Activated T-helper 17 cell treated with anti-CD3 and anti-CD28 coated beads, Interleukin-2, amount 50 U/mL, for 72 hours (primary cell): Measurements from ENCODE around the gene OGN. TPM values are rescaled to one million over a fixed set of nuclear protein-coding genes. Genes with fewer than 3 reads are reported as not detected.
A peak's percentile ranks its signal among the peaks of the same experiment; 100 is the strongest.
"Not testable (repeated sequence)": the region's sequence is repeated elsewhere in the genome, so short reads cannot be mapped to it uniquely, and the experiment has no call there.

Experiments used
- ATAC-seq: fragments of 150-1000 bp; cut with Tn5 transposase; replicated peaks from 2 replicates; pipeline ENCODE4 v1.10.0; 2021; ENCODE audit warnings: mild to moderate bottlenecking, moderate library complexity
- H3K27ac Mint-ChIP-seq: one replicate; pipeline ENCODE4 v1.8.0; 2022; ENCODE audit warnings: mixed read lengths
- H3K27me3 Mint-ChIP-seq: one replicate; pipeline ENCODE4 v1.8.0; 2022; ENCODE audit warnings: mixed read lengths
- H3K36me3 Mint-ChIP-seq: one replicate; pipeline ENCODE4 v1.8.0; 2022; ENCODE audit warnings: low read depth, mild to moderate bottlenecking, mixed read lengths
- H3K4me1 Mint-ChIP-seq: one replicate; pipeline ENCODE4 v1.8.0; 2022; ENCODE audit warnings: mixed read lengths
- H3K4me3 Mint-ChIP-seq: one replicate; pipeline ENCODE4 v1.8.0; 2022; ENCODE audit warnings: mild to moderate bottlenecking, mixed read lengths
- H3K9me3 Mint-ChIP-seq: one replicate; pipeline ENCODE4 v1.8.0; 2022; ENCODE audit warnings: mixed read lengths
- total RNA-seq, 2 donors: library from RNA; stranded (reverse); gene quantifications; one replicate each; pipeline ENCODE4 v1.2.3, GENCODE V29; 2022

Gene OGN
- total RNA-seq, 2 donors from 2014 or later = 0.30 TPM; not detected in 1

- no peaks in the 10 kb centered on the region for H3K9me3 Mint-ChIP-seq
- H3K4me1 Mint-ChIP-seq = no peaks in the 10 kb centered on the region
- no peak overlapping the region for H3K27ac Mint-ChIP-seq
- H3K4me3 Mint-ChIP-seq = no peak overlapping the region
- H3K27me3 Mint-ChIP-seq = no peaks in the 10 kb centered on the region
- H3K36me3 Mint-ChIP-seq = no peaks in the 10 kb centered on the region
- ATAC-seq = no peak
Observed at GRCh38 chr9:92422611-92423338, 18.4 kb upstream of the OGN start.

GRCh38 chr9:92414566-92414965 is 10.2 kb upstream of the OGN start:
- Mint-ChIP-seq H3K9me3 (no peaks in the 10 kb centered on the region), H3K27ac (no peak overlapping the region), H3K36me3 (no peaks in the 10 kb centered on the region), H3K4me1 (no peaks in the 10 kb centered on the region), H3K4me3 (no peak overlapping the region), H3K27me3 (no peaks in the 10 kb centered on the region)
- no peak for ATAC-seq

GRCh38 chr9:92411157-92411556 is 6.8 kb upstream of the OGN start:
- H3K4me1 Mint-ChIP-seq, H3K36me3 Mint-ChIP-seq, ATAC-seq, H3K9me3 Mint-ChIP-seq, H3K27me3 Mint-ChIP-seq, H3K4me3 Mint-ChIP-seq, H3K27ac Mint-ChIP-seq: not testable (repeated sequence)

GRCh38 chr9:92408747-92409478 is 4.5 kb upstream of the OGN start:
- Mint-ChIP-seq H3K4me3 (no peak overlapping the region), H3K27ac (no peak overlapping the region)

GRCh38 chr9:92407818-92408217 is 3.4 kb upstream of the OGN start:
- Mint-ChIP-seq H3K27me3 (no peaks in the 10 kb centered on the region), H3K27ac (no peak overlapping the region), H3K4me1 (peaks cover 10% of the 10 kb centered on the region), H3K36me3 (no peaks in the 10 kb centered on the region), H3K9me3 (no peaks in the 10 kb centered on the region), H3K4me3 (no peak overlapping the region)
- no peak for ATAC-seq

More at GRCh38 chr9:92408747-92409478, 4.5 kb upstream of the OGN start:
- no peaks in the 10 kb centered on the region for H3K27me3 Mint-ChIP-seq
- no peaks in the 10 kb centered on the region for H3K36me3 Mint-ChIP-seq
- H3K9me3 Mint-ChIP-seq = no peaks in the 10 kb centered on the region
- H3K4me1 Mint-ChIP-seq = peaks cover 10% of the 10 kb centered on the region
- ATAC-seq = no peak

- Mint-ChIP-seq H3K27ac (peak overlapping the region; percentile 42), H3K36me3 (no peaks in the 10 kb centered on the region), H3K4me3 (peak overlapping the region; percentile 48), H3K27me3 (no peaks in the 10 kb centered on the region), H3K9me3 (no peaks in the 10 kb centered on the region), H3K4me1 (peaks cover 15% of the 10 kb centered on the region)
- ATAC-seq = peak; percentile 66
Observed at GRCh38 chr9:92406477-92406876, 2.1 kb upstream of the OGN start.

GRCh38 chr9:92405818-92406217 is 1.4 kb upstream of the OGN start:
- Mint-ChIP-seq H3K4me3 (peak overlapping the region; percentile 48), H3K27ac (peak overlapping the region; percentile 16), H3K4me1 (peaks cover 15% of the 10 kb centered on the region), H3K9me3 (no peaks in the 10 kb centered on the region), H3K27me3 (no peaks in the 10 kb centered on the region), H3K36me3 (no peaks in the 10 kb centered on the region)
- no peak for ATAC-seq

- no peaks in the 10 kb centered on the region for H3K27me3 Mint-ChIP-seq
- no peaks in the 10 kb centered on the region for H3K9me3 Mint-ChIP-seq
- peaks cover 15% of the 10 kb centered on the region for H3K4me1 Mint-ChIP-seq
- no peak overlapping the region for H3K27ac Mint-ChIP-seq
- no peak overlapping the region for H3K4me3 Mint-ChIP-seq
- no peaks in the 10 kb centered on the region for H3K36me3 Mint-ChIP-seq
- no peak for ATAC-seq
Observed at GRCh38 chr9:92402826-92403745, 1.3 kb downstream of the OGN start.

GRCh38 chr9:92402360-92402759 is 2.0 kb downstream of the OGN start:
- no peaks in the 10 kb centered on the region for H3K36me3 Mint-ChIP-seq
- H3K4me3 Mint-ChIP-seq = no peak overlapping the region
- peaks cover 15% of the 10 kb centered on the region for H3K4me1 Mint-ChIP-seq
- no peak overlapping the region for H3K27ac Mint-ChIP-seq
- H3K9me3 Mint-ChIP-seq = no peaks in the 10 kb centered on the region
- peak; percentile 59 for ATAC-seq
- H3K27me3 Mint-ChIP-seq = no peaks in the 10 kb centered on the region

GRCh38 chr9:92397853-92398252 is 6.5 kb downstream of the OGN start:
- Mint-ChIP-seq H3K36me3 (no peaks in the 10 kb centered on the region), H3K4me3 (no peak overlapping the region), H3K9me3 (no peaks in the 10 kb centered on the region), H3K27ac (no peak overlapping the region), H3K27me3 (no peaks in the 10 kb centered on the region), H3K4me1 (peaks cover 5% of the 10 kb centered on the region)
- ATAC-seq = no peak

- H3K27me3 Mint-ChIP-seq = no peaks in the 10 kb centered on the region
- no peaks in the 10 kb centered on the region for H3K4me1 Mint-ChIP-seq
- H3K9me3 Mint-ChIP-seq = no peaks in the 10 kb centered on the region
- no peak for ATAC-seq
- H3K36me3 Mint-ChIP-seq = no peaks in the 10 kb centered on the region
- H3K4me3 Mint-ChIP-seq = no peak overlapping the region
- H3K27ac Mint-ChIP-seq = no peak overlapping the region
Observed at GRCh38 chr9:92395617-92396016, 8.8 kb downstream of the OGN start.

- Mint-ChIP-seq H3K27me3 (no peaks in the 10 kb centered on the region), H3K36me3 (no peaks in the 10 kb centered on the region), H3K27ac (no peak overlapping the region), H3K9me3 (no peaks in the 10 kb centered on the region), H3K4me1 (no peaks in the 10 kb centered on the region), H3K4me3 (no peak overlapping the region)
- no peak for ATAC-seq
Observed at GRCh38 chr9:92393686-92394085, 10.7 kb downstream of the OGN start.

GRCh38 chr9:92392690-92393089 is 11.7 kb downstream of the OGN start:
- Mint-ChIP-seq H3K4me3 (no peak overlapping the region), H3K27me3 (no peaks in the 10 kb centered on the region), H3K27ac (no peak overlapping the region), H3K4me1 (no peaks in the 10 kb centered on the region), H3K36me3 (no peaks in the 10 kb centered on the region), H3K9me3 (no peaks in the 10 kb centered on the region)
- no peak for ATAC-seq

- no peak for ATAC-seq
- H3K9me3 Mint-ChIP-seq = no peaks in the 10 kb centered on the region
- H3K27me3 Mint-ChIP-seq = no peaks in the 10 kb centered on the region
- H3K27ac Mint-ChIP-seq = no peak overlapping the region
- H3K4me3 Mint-ChIP-seq = no peak overlapping the region
- H3K4me1 Mint-ChIP-seq = no peaks in the 10 kb centered on the region
- H3K36me3 Mint-ChIP-seq = no peaks in the 10 kb centered on the region
Observed at GRCh38 chr9:92385953-92386352, 18.4 kb downstream of the OGN start.
